Measurements from ENCODE around the gene TNRC18.

DNA sequence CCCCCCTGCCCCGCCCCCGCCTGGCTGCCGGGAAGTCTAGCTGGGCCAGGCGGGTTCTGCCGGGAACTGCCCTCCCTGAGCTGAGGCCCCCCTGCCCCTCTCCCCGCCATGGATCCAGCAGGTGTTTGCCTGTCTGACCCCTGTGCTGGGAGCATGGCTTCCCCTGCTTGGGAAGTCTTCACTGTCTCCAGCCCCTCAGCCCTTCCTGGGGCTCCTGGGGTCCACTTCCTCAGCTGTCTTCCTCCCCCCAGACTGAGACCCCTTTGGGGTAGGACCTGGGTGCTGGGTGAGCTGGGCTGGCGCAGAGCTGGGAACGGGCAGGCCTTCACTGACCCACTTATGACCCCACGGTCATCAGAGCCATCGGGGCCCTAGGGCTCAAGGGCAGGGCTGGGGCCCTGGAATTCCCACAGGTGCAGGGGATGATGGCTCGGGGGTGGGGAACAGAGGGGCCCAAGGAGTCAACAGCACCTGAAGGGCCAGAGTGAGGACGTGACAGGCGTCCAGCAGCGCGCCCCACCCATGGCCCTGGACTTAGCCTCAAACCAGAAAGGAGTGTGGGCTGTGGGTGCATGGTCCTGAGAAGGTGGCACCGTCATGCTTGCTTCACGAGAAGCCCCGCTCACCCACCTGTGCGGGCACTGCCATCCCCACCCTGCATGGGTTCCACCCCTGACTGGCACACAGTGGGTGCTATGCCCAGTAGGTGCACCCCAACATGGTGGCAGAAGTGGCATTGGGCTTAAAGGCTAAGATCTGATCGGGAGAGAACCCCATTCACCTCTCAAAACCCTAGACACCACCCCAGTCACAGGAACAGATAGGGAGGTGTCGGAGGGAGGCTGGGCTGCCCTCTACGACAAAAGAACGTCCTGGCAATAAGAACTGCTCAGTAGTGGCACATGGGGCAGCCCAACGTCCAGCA is 16.2 kb upstream of the TNRC18 start:
- TF ChIP-seq EZH2 (IDR thresholded peaks at IDR 0.05; ENCODE audit: borderline replicate concordance, low read depth, low read length, severe bottlenecking) (no peak), JUN (IDR thresholded peaks at IDR 0.05; ENCODE audit: borderline replicate concordance, insufficient read depth, insufficient read length, low read depth) (no peak)
